Umbilical cord (tissue), 2 donors: ENCODE measurements around the gene RNPEP. TPM values are rescaled to one million over a fixed set of nuclear protein-coding genes. Genes with fewer than 3 reads are reported as not detected.
"Not testable (repeated sequence)": the region's sequence is repeated elsewhere in the genome, so short reads cannot be mapped to it uniquely, and the experiment has no call there.

Source experiments
- DNase-seq: peaks from one replicate; pipeline ENCODE4 v3.0.0-alpha.2; 2015; ENCODE audit warnings: low spot score
- total RNA-seq: library from RNA; depleted of rRNA; stranded (reverse); fragments of >200 nt; gene quantifications from one replicate; pipeline ENCODE4 v1.2.3, GENCODE V29; 2014; ENCODE audit warnings: low replicate concordance; ENCODE audit not compliant: insufficient read depth

Gene RNPEP
- total RNA-seq, 1 donor from 2014 or later, result 37.8 TPM

DNA sequence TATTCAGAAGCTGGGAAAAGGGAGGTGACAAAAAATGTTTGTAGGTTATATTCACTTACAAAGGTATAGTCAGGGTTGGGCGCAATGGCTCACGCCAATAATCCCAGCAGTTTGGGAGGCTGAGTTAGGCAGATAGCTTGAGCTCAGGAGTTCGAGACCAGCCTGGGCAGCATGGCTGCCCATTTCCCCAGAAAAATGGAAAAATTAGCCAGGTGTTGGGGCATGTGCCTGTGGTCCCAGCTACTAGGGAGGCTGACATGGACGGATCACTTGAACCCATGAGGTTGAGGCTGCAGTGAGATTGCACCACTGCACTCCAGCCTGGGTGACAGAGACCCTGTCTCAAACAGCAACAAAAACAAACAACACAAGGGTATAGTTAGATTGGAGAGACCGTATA, 24.1 kb upstream of the RNPEP start:
- DNase-seq, result no peak

DNA sequence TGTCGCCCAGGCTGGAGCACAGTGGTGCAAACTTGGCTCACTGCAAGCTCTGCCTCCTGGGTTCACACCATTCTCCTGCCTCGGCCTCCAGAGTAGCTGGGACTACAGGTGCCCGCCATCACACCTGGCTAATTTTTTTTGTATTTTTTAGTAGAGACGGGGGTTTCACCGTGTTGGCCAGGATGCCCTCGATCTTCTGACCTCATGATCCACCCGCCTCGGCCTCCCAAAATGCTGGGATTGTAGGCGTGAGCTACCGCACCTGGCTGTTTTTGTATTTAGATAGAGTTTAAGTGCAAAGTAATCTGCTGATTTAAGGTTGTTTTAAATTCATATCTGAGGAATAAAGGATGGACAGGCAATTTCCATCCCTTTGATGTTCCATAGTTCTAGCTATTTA, 20.1 kb upstream of the RNPEP start:
- not testable (repeated sequence) for DNase-seq

DNA sequence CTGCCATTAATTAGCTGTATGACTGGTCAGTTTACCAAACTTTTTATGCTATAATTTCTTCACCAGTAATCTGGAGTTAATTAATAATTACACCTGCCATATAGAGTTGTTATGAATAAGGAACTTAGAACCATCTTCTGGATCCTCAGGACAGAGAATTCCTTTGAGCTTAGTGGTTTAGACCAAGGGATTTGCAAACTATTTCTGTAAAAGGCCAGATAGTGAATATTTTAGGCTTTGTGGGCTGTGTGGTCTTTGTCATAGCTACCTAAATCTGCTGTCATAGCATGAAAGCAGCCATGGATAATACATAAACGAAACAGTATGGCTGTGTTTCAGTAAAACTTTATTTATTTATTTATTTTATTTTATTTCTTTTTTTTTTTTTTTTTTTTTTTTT, 18.2 kb upstream of the RNPEP start:
- peak; percentile 82 for DNase-seq

DNA sequence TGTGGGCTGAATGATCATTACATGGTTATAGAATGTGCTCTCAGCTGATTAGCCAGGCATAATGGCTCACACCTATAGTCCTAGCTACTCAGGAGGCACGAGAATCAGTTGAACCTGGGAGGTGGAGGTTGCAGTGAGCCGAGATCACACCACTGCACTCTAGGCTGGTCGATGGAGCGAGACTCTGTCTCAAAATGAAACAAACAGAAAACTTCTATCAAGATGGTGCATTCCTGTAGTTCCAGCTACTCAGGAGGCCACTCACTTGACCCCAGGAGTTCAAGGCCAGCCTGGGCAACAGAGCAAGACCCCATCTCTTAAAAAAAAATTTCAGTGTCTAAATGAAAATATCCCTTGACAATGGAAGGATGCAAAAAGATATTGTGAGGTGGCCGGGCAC, 16.3 kb upstream of the RNPEP start:
- no peak for DNase-seq

- no peak for DNase-seq
Observed at GRCh38 chr1:201968202-201968925, 14.1 kb upstream of the RNPEP start.

DNA sequence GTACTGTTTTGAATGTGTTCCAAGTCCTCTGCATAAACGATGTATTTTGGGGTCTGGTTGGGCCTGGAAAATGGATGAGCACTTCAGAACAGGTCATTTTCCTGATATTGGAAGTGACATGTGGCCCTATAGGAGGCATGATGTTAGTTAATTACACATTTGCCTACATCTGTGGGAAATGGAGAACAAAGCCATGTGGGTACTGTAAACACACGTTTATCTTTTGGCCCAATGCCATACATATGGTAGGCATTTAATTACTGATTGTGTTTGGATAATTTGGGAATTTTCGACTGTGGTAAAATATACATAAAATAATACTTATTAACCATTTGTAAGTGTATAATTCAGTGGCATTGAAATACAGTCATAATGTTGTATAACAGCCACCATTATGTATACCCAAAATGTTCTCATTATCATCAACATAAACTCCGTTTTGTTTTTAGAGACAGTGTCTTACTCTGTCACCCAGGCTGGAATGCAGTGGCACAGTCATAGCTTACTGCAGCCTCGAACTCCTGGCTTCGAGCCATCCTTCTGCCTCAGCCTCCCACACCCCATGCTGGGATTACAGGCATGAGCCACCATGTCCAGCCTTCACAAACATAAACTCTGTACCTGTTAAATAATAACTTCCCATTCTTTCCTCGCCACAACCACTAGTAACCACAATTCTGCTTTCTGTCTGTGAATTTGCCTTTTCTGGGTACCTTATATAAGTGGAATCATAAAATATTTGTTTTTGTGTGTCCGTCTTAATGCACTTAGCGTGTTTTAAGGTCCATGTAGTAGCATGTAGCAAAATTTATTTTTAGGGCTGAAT, 11.9 kb upstream of the RNPEP start:
- DNase-seq, result no peak

DNA sequence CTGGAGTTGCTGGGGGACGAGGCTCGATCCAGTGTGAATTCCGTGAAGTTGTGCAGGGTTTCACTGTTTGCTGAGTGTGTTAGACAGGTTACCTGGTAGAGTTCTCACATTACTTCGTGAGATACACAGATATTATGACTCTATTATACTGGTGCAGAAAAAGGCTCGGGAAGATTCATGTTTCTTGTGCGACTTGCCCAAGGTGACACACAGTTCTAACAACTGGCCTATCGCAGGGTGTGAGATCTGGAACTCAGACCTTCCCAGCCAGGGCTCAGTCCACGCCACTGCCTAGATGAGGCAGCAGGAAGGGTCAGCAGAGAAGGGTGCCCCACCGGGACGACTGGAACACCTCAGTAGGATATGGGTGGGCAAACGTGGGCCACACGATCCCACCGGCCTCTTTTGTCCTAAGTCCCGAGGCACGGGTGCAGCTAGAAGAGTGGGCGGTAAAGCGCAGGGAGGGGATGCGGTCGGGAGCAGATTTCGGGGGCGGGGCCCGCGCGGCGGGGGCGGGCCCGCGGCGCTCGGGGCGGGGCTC, 296 bp upstream of the RNPEP start:
- peak; percentile 79 for DNase-seq

- DNase-seq, result no peak
Observed at GRCh38 chr1:201983380-201983805, 945 bp downstream of the RNPEP start.

DNA sequence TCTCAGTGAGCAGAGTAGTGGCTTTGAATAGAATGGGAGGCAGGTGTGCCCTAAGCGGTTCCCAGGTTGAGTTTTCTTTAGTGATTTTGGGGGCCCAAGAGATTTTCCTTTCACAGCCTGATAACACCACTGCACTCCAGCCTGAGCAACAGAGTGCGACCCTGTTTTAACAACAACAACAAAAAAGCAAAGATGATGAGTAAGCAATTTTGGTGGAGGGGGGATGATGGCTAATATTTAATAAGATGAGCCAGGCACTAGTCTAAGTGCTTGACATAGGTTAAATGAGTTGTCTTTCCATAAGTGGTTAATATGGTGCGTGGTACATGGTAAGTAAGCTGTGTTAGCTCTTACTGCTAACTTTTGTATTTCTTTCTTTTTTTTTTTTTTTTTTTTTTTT, 2.0 kb downstream of the RNPEP start:
- no peak for DNase-seq

GRCh38 chr1:201985355-201985754, 2.9 kb downstream of the RNPEP start:
- no peak for DNase-seq

- DNase-seq, result peak; percentile 89
Observed at GRCh38 chr1:201988601-201989000, 6.2 kb downstream of the RNPEP start.

DNA sequence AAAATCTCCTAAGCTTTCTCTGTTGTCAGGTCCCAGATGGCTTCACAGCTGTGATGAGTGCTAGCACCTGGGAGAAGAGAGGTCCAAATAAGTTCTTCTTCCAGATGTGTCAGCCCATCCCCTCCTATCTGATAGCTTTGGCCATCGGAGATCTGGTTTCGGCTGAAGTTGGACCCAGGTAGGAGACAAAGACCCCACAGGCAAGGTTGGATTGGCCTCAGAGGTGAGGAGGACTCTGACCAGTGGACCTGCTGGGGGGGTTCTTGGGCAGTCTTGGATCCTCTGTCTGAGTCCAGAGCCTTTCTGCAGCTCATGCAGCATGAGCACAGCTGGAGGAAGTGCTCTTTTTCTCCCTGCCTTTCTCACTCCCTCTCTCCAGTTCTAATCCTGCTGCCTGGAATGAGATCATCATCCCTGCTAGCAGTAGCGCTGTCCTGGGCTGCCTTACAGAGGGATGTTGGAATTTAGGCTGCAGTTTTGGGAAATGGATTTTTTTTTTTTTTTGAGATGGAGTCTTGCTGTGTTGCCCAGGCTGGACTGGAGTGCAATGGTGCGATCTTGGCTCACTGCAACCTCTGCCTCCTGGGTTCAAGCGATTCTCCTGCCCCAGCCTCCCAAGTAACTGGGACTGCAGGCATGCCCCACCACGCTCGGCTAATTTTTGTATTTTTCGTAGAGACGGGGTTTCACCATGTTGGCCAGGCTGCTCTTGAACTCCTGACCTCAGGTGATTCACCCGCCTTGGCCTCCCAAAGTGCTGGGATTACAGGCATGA, 7.1 kb downstream of the RNPEP start:
- DNase-seq, result peak; percentile 74

GRCh38 chr1:201990427-201990826, 8.0 kb downstream of the RNPEP start:
- DNase-seq, result peak; percentile 56

- DNase-seq, result peak; percentile 41
Observed at GRCh38 chr1:201999625-202000238, 17.3 kb downstream of the RNPEP start.

GRCh38 chr1:202002507-202002906, 20.1 kb downstream of the RNPEP start:
- no peak for DNase-seq

DNA sequence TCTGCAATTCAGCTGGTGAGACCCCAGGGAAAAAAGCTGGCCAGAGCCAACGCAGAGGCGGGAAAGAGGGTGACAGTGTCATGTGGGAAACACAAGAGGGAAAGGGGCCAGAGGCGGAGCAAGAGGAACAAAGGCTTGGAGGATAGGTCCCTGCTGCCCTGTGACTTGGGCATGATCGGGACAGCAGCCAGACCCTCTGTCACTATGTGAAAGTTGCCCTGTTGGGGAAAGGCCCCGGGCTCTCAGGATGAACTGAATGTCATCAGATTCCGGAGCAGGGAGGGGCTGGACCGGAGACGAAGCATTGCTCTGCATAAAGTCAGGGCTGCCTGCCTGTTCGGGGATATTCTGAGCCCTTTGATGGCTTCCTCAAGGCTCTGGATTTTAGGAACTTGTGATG, 22.3 kb downstream of the RNPEP start:
- DNase-seq, result no peak

- DNase-seq, result peak; percentile 19
Observed at GRCh38 chr1:202005958-202006357, 23.5 kb downstream of the RNPEP start.

DNA sequence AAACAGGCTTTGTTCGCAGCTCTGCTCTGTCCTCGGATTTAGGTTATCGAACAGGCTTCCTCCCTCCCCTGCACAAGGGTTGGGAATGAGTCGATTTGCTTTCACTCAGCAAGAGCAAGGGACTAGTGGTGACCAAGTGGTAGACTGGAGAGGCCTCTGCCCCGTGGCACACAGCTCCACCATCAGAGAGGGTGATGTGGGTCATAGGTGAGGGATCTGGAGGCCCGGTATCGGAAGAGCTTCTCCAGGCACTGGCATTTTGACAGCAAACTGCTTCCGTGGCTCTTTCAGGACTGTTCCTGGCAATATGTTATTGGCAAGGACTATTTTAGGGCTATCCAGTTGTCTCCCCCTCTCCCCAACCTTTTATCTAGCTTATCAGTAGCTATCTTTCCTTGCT, 24.9 kb downstream of the RNPEP start:
- peak; percentile 21 for DNase-seq

DNA sequence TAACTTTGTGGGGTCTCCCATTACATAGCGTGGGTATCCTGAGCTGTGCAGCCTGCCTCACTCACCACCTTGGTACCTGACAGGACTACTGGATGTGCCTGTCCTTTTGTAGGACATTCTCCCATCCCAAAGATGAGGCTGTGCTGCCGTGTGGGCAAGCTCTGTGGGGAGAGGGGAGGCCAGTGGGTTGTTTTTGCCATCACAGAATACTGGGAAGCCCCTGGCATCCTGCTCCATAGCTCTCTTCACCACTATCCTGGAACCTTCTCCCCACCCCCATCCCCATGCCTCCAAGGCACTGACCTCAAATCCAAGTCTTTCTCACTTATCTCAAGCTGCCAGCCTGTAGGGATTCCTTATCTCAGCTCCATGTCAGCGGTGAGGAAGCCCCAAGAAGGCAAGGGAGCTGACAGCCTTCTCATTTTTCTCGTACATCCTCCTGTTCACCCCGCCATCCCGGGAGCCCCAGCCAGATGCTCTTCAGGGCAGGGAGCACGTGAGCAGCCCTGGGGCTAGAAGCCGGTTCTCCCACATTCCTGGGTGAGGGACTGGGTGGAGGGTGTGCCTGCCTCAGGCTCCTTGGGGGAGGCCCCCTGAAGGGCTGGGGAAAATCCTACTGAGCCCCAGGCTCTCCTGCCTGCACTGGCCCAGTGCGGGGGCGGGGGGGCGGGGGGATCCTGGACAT, 25.5 kb downstream of the RNPEP start:
- peak; percentile 92 for DNase-seq

DNA sequence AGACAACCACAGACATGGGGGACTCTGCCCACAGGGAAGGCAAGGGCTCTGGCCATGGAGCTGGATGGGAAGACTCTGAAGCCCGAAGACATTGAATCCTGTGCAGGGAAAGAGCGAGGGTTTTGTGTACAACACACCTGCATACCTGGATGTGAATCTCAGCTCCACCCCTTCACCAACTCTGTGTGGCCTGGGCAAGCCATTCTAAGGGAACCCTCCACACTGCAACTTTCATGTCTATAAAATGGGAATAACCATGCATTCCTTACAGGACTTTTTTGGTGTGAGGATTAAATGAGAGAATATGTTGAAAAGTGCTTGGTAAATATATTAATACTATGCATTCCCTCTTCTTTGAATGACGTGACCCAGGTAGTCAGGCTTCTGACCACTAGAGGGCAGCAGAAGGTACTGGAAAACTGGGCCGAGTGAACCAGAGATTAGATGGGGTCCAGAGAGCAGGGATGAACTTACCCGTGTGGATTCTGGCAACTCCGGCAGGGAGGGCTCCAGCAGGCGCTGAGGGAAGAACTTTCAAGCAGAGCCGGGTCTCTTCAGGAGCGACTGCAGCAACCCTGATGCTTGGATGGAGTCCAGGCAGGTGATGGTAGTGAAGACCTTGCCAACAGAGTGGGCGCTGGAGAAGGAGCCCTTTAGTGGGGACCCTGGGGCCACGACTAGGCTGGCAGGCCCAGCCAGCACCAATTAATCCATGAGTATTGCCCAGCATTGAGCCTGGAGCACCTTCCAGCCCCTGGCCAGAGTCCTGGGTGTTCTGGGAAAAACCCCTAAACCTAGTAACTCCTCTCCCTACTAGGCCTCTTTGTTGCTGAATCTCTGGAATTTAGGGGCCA, 27.1 kb downstream of the RNPEP start:
- peak; percentile 93 for DNase-seq
